HepG2 (cell line): ENCODE data around the gene C2orf49. TPM values are rescaled to one million over a fixed set of nuclear protein-coding genes. Genes with fewer than 3 reads are reported as not detected.
A peak's percentile ranks its signal among the peaks of the same experiment; 100 is the strongest.

Experiments used
- CTCF ChIP-seq: sonication (generic); formaldehyde crosslinking; IDR thresholded peaks from 2 replicates; pipeline ENCODE4 v1.5.0; 2020; ENCODE audit warnings: mild to moderate bottlenecking, missing genetic modification reagents, moderate library complexity
- ETV5 ChIP-seq: IDR thresholded peaks from 2 replicates; pipeline ENCODE4 v1.6.1; 2018; ENCODE audit warnings: missing biosample characterization, missing genetic modification reagents, inconsistent platforms, borderline replicate concordance
- EZH2 ChIP-seq: conservative IDR thresholded peaks from 2 replicates; pipeline ENCODE4 v1.6.1; 2012; ENCODE audit warnings: mild to moderate bottlenecking, low read depth, low read length, moderate library complexity
- FOXO4 ChIP-seq: sonication (generic); formaldehyde crosslinking; conservative IDR thresholded peaks from 2 replicates; pipeline ENCODE4 v1.8.1; 2023; ENCODE audit warnings: missing genetic modification reagents
- HOMEZ ChIP-seq: IDR thresholded peaks from 2 replicates; pipeline ENCODE4 v1.6.1; 2016; ENCODE audit warnings: low read depth
- NFATC3 ChIP-seq: sonication (generic); formaldehyde crosslinking; IDR thresholded peaks from 2 replicates; pipeline ENCODE4 v1.5.1; 2020; ENCODE audit warnings: mild to moderate bottlenecking, missing genetic modification reagents
- SRF ChIP-seq: IDR thresholded peaks from 2 replicates; pipeline ENCODE4 v1.6.1; 2011; ENCODE audit warnings: mild to moderate bottlenecking, low read depth, low read length, moderate library complexity
- TGIF2 ChIP-seq: IDR thresholded peaks from 2 replicates; pipeline ENCODE4 v1.6.1; 2016; ENCODE audit warnings: control low read depth, missing compliant biosample characterization
- ZSCAN5A ChIP-seq: sonication (generic); formaldehyde crosslinking; IDR thresholded peaks from 2 replicates; pipeline ENCODE4 v1.8.0; 2022; ENCODE audit warnings: mild to moderate bottlenecking, missing genetic modification reagents, borderline replicate concordance
- polyA plus RNA-seq, 8 experiments: library from polyadenylated mRNA; depleted of rRNA in 3 of 8; stranded (reverse) in 7 of 8; unstranded in 1 of 8; fragments of >200 nt; fragmentation: Illumina TruSeq in 4 of 8; extraction: Trizol in 4 of 8; gene quantifications; 2 replicates each; pipeline versions ENCODE4 v1.2.1 to v1.2.3, GENCODE V29; 2011 to 2016; ENCODE audit warnings: low read depth in 4 of 8, missing spikeins in 1 of 8, mixed read lengths in 1 of 8; ENCODE audit not compliant: insufficient read depth in 1 of 8
- total RNA-seq, 5 experiments: library from RNA; depleted of rRNA; stranded (reverse); fragments of >200 nt; fragmentation: Illumina TruSeq; extraction: Trizol; gene quantifications; 2 replicates each; pipeline ENCODE4 v1.2.3, GENCODE V29; 2016; ENCODE audit warnings: low read depth in 1 of 5
- TF ChIP-seq, protein P1 (sequence below), 2 experiments: fragments of 450-650 bp in 1 of 2; sonication (generic) in 1 of 2; formaldehyde crosslinking in 1 of 2; IDR thresholded peaks; 2 replicates each; pipeline versions ENCODE4 v1.6.1 to v1.8.0; 2016 to 2022; ENCODE audit warnings: antibody characterized with exemption in 1 of 2, mild to moderate bottlenecking in 1 of 2, missing genetic modification reagents in 1 of 2

Gene C2orf49
- total and polyA plus RNA-seq, 2 of the 13 experiments (the other 11 are each of a cell fraction or from before 2014, with no cell fraction given): 24.7 to 28.8 TPM

GRCh38 chr2:105337122-105338019 is at the start of gene C2orf49 (continued):
- TF ChIP-seq NFATC3: 0 out of 2 replicates have a peak, but pooled peaks have one; percentile 87
- TF ChIP-seq EZH2: no peak
- TF ChIP-seq, protein P1, sequence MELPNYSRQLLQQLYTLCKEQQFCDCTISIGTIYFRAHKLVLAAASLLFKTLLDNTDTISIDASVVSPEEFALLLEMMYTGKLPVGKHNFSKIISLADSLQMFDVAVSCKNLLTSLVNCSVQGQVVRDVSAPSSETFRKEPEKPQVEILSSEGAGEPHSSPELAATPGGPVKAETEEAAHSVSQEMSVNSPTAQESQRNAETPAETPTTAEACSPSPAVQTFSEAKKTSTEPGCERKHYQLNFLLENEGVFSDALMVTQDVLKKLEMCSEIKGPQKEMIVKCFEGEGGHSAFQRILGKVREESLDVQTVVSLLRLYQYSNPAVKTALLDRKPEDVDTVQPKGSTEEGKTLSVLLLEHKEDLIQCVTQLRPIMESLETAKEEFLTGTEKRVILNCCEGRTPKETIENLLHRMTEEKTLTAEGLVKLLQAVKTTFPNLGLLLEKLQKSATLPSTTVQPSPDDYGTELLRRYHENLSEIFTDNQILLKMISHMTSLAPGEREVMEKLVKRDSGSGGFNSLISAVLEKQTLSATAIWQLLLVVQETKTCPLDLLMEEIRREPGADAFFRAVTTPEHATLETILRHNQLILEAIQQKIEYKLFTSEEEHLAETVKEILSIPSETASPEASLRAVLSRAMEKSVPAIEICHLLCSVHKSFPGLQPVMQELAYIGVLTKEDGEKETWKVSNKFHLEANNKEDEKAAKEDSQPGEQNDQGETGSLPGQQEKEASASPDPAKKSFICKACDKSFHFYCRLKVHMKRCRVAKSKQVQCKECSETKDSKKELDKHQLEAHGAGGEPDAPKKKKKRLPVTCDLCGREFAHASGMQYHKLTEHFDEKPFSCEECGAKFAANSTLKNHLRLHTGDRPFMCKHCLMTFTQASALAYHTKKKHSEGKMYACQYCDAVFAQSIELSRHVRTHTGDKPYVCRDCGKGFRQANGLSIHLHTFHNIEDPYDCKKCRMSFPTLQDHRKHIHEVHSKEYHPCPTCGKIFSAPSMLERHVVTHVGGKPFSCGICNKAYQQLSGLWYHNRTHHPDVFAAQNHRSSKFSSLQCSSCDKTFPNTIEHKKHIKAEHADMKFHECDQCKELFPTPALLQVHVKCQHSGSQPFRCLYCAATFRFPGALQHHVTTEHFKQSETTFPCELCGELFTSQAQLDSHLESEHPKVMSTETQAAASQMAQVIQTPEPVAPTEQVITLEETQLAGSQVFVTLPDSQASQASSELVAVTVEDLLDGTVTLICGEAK (IDR thresholded peaks at IDR 0.05): peak; percentile 41; the same call in 1 of the 2 replicates
- TF ChIP-seq, protein P1 (CRISPR knock-in tag; IDR thresholded peaks at IDR 0.05): no peak
- TF ChIP-seq ZSCAN5A (CRISPR knock-in tag): no peak
- TF ChIP-seq ETV5 (CRISPR knock-in tag): peak; percentile 15; the same call in 1 of the 2 replicates
- no peak for TF ChIP-seq CTCF (CRISPR knock-in tag)
- peak; percentile 45; the same call in 1 of the 2 replicates for TF ChIP-seq TGIF2 (CRISPR knock-in tag)
- peak; percentile 68; the same call in 1 of the 2 replicates for TF ChIP-seq HOMEZ (CRISPR knock-in tag)
- TF ChIP-seq SRF: peak; percentile 40; the same call in 1 of the 2 replicates
- TF ChIP-seq FOXO4 (CRISPR knock-in tag): no peak
